ENCODE results near the gene CHST11. TPM values are rescaled to one million over a fixed set of nuclear protein-coding genes. Genes with fewer than 3 reads are reported as not detected.

CHST11 gene
- total RNA-seq, 8 experiments from 2014 or later = 9.3 to 36.8 (median 12.9) TPM

DNA sequence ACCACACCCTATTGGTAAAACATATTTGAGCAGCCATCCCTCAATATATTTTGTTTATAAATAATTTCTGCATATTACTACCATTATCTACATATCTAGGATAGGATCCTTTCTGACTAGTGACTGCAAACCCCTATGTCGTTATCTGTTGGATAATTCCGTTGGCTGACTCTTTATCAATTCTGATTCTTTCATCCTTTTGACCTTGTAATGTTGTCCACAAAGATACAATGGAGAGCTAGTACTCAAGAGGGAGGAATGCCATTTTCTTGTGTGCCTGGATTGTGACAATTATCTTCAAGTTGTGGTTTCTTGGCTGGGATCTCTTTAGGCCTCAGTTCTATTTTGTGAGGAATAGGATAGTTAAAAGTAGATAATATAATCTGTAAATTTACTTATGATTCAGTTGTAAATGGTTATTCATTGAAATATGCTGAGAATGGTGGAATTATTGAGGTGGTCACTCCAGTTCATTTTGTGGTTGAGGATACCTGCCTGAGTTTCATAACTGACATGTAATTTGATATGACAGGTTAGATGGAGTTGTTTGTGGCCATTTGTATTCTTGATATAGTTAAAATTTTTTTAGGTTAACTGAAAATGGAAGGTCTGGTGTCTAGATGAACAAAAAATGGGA, 10.1 kb downstream of the CHST11 start:
- WGBS, 10 experiments = 80 to 100% (median 90%) methylated on average over 1 to 2 of the region's 2 CpGs; no CpG with 5 or more reads in 2 of the 10 experiments
- in situ Hi-C loops (cut with MboI; ENCODE audit: low pct_unique_long_range_greater_than_20kb in 2 of 9, low sequenced_read_pairs in 9 of 9, unreplicated experiment in 9 of 9) = loop anchor here in 1 of 9 experiments (25.0 kb wide), 1 partner anchor 270 kb away; no protein-coding TSS in a partner anchor

DNA sequence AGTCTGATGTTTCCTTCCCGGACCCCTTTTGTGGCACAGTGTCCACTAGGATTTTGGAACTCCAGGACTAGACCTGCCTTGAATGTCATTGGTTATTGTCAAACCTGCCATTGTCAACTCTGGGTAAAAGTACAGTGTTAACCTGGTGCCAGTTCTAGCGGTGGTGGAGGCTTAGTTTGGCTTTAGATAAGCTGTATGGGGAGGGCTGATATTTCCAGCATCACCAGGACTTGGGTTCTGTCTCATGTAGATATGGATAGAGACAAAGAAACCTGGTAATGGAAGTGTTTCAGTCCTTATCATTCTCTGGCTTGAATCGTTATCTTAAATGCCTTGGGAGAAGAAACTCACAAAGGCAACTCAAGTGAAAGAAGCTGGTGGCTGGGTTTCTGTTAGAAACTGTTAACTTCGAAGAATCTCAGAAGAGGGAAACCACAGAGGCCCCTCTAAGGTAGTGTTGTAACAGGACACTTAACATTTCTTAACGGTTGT, 10.6 kb downstream of the CHST11 start:
- in situ Hi-C loops (cut with MboI; ENCODE audit: low pct_unique_long_range_greater_than_20kb in 2 of 9, low sequenced_read_pairs in 9 of 9, unreplicated experiment in 9 of 9) = loop anchor here in 1 of 9 experiments (25.0 kb wide), 1 partner anchor 270 kb away; no protein-coding TSS in a partner anchor
- ATAC-seq (replicated peaks in 6 of 8) = no peak
- H3K4me1 ChIP-seq (replicated peaks in 1 of 2) = peaks cover under 1 to 10% of the 10 kb centered on the region in 2 donors
- H3K27ac ChIP-seq = no peak overlapping the region
- no peak overlapping the region for H3K4me3 ChIP-seq
- WGBS, 10 experiments = 67 to 100% (median 92%) methylated on average over 2 to 5 of the region's 5 CpGs; no CpG with 5 or more reads in 1 of the 10 experiments

More for the DNA sequence above, 10.1 kb downstream of the CHST11 start:
- H3K4me1 ChIP-seq (replicated peaks in 1 of 2) = peaks cover 0 to 9% of the 10 kb centered on the region in 2 donors
- H3K27ac ChIP-seq = no peak overlapping the region
- ATAC-seq (replicated peaks in 6 of 8) = no peak
- H3K4me3 ChIP-seq = no peak overlapping the region

DNA sequence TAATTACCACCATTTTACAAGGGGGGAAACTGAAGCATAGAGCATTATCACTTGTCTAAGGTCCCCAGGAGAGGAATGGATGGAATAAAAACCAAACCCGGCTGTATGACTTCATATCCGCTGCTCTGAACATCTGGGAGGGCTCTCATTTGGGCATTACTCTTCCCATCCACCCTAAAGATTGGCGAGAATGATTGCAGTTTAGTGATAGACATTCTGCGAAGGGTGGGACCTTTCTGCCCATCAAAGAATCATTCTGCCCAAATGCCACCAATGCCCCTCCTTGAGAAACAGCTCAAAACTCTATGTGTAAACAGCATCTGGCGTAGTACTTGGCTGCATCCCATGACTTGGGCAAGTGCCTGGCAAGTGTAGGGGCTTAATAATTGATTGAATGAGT, 11.6 kb downstream of the CHST11 start:
- Histone ChIP-seq H3K27ac (no peak overlapping the region), H3K4me3 (no peak overlapping the region), H3K4me1 (replicated peaks in 1 of 2) (peaks cover 10 to 18% of the 10 kb centered on the region in 2 donors)
- in situ Hi-C loops (cut with MboI; ENCODE audit: low pct_unique_long_range_greater_than_20kb in 2 of 9, low sequenced_read_pairs in 9 of 9, unreplicated experiment in 9 of 9) = loop anchor here in 1 of 9 experiments (25.0 kb wide), 1 partner anchor 269 kb away; no protein-coding TSS in a partner anchor
- 80 to 100% (median 95%) methylated on average over 1 to 5 of the region's 5 CpGs; no CpG with 5 or more reads in 1 of the 10 experiments for WGBS, 10 experiments
- no peak for ATAC-seq (replicated peaks in 6 of 8)

DNA sequence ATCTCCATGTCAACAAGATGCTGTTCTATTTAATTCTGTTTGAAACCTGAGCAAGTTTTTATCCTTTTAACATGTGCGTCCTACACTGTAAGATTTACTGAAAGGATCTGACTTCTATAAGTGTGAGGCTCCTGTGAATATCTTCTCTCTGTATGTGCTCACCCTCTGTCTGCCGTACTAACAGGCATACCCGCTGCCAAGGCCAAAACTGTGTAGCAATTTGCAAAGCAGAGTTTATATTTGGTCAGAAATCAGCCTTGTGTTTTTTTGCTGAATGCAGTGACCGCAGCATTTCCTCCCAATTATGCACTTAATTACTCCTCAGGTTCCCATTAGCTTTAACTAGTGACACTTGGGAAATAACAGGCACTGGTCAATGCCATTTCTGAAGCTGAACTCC, 12.3 kb downstream of the CHST11 start:
- in situ Hi-C loops (cut with MboI; ENCODE audit: low pct_unique_long_range_greater_than_20kb in 2 of 9, low sequenced_read_pairs in 9 of 9, unreplicated experiment in 9 of 9) = loop anchor here in 1 of 9 experiments (25.0 kb wide), 1 partner anchor 268 kb away; no protein-coding TSS in a partner anchor
- no peak for ATAC-seq (replicated peaks in 6 of 8)
- peaks cover 15 to 25% of the 10 kb centered on the region in 2 donors for H3K4me1 ChIP-seq (replicated peaks in 1 of 2)
- no peak overlapping the region for H3K4me3 ChIP-seq
- WGBS, 10 experiments = 87 to 100% (median 95%) methylated on average over 1 to 4 of the region's 4 CpGs
- no peak overlapping the region for H3K27ac ChIP-seq

DNA sequence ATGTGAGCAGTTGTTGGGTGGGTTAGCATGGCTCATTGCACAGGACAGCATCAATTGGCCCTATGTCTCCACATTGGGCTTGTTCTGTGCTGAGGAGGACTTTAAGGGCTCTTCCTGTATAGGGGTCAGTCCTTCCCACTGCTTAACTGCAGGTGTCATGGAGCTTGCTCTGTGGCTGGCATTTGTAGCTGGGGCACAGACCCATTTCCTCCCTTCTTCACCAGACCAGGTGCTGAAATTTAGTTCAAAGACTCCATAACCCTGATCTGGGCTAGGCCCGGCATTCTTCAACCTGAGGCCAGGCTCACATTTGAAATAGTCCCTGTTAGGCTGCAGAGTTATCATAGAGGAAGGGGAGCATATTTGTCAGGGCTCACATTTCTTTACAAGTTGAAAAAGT, 12.8 kb downstream of the CHST11 start:
- H3K27ac ChIP-seq = no peak overlapping the region
- H3K4me3 ChIP-seq = no peak overlapping the region
- no peak for ATAC-seq (replicated peaks in 6 of 8)
- in situ Hi-C loops (cut with MboI; ENCODE audit: low pct_unique_long_range_greater_than_20kb in 2 of 9, low sequenced_read_pairs in 9 of 9, unreplicated experiment in 9 of 9) = loop anchor here in 1 of 9 experiments (25.0 kb wide), 1 partner anchor 268 kb away; no protein-coding TSS in a partner anchor
- 100% methylated on average over 1 of the region's 1 CpG; no CpG with 5 or more reads in 7 of the 10 experiments for WGBS, 10 experiments
- peaks cover 15 to 30% of the 10 kb centered on the region in 2 donors for H3K4me1 ChIP-seq (replicated peaks in 1 of 2)

DNA sequence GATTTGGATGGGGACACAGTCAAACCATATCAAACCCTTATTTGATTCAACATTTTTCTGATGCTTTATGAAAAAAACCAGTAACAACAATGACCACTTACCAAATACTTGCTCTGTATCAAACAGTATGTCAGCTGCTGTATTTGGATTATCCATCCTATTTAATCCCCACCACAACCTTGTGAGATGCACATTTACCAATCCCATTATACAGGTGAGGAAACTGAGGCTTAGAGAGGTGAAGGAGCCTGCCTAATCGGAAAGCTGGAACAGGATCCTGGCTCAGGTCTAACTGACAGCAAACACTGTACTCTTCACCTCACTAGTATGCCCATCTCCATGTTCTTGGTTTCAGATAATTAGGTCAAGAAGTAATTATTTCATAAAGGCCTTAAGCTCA, 13.8 kb downstream of the CHST11 start:
- ATAC-seq (replicated peaks in 6 of 8) = no peak
- in situ Hi-C loops (cut with MboI; ENCODE audit: low pct_unique_long_range_greater_than_20kb in 2 of 9, low sequenced_read_pairs in 9 of 9, unreplicated experiment in 9 of 9) = loop anchor here in 1 of 9 experiments (25.0 kb wide), 1 partner anchor 267 kb away; no protein-coding TSS in a partner anchor
- no peak overlapping the region for H3K4me3 ChIP-seq
- peaks cover 15 to 27% of the 10 kb centered on the region in 2 donors for H3K4me1 ChIP-seq (replicated peaks in 1 of 2)
- H3K27ac ChIP-seq = no peak overlapping the region
- 80 to 100% (median 100%) methylated on average over 1 of the region's 1 CpG; no CpG with 5 or more reads in 6 of the 10 experiments for WGBS, 10 experiments

DNA sequence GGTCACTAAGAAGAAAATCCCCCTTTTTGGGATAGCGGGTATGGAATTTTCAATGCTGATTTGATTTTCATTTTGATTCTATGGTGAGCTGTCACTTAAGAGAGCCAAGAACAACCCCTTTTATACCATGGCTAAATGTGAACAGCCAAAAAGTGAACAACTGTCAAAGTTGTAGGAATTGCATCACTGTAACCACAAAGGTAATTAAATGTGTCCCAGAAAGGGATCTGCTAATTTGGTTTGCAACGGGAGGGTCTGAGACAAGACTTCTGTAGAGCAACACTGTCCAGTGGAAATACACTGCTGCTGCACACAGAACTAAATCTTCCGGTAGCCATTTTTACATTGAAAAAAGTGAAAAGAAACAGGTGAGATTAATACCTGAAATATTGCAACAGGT, 14.6 kb downstream of the CHST11 start:
- 86 to 100% (median 95%) methylated on average over 1 to 3 of the region's 3 CpGs for WGBS, 10 experiments

DNA sequence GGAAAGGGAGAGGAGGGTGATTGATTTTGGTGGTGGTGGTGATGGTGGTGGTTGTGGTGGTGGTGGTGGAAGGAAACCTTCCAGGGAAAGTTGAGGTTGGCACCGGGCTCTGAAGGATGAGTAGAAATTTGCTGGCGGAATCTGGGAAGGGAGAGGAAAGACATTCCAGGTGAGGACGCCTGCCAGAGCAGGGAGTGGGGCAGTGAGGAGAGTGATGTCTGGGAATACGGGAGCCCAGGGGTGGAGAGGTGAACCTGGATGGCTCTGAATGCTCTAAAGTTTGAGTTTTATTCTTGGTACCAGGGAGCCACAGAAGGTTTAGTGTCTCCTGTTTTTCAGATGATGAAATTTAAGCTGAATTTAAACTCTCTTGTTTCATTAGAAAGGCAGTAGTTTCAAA, 16.0 kb downstream of the CHST11 start:
- H3K4me1 ChIP-seq (replicated peaks in 1 of 2) = peaks cover 15 to 27% of the 10 kb centered on the region in 2 donors
- in situ Hi-C loops (cut with MboI; ENCODE audit: low pct_unique_long_range_greater_than_20kb in 2 of 9, low sequenced_read_pairs in 9 of 9, unreplicated experiment in 9 of 9) = loop anchor here in 1 of 9 experiments (25.0 kb wide), 1 partner anchor 265 kb away; no protein-coding TSS in a partner anchor
- no peak for ATAC-seq (replicated peaks in 6 of 8)
- 60 to 100% (median 83%) methylated on average over 1 to 4 of the region's 4 CpGs; no CpG with 5 or more reads in 4 of the 10 experiments for WGBS, 10 experiments
- no peak overlapping the region for H3K4me3 ChIP-seq
- no peak overlapping the region for H3K27ac ChIP-seq

More for the DNA sequence above, 14.6 kb downstream of the CHST11 start:
- no peak overlapping the region for H3K4me3 ChIP-seq
- H3K4me1 ChIP-seq (replicated peaks in 1 of 2) = peaks cover 15 to 27% of the 10 kb centered on the region in 2 donors
- no peak for ATAC-seq (replicated peaks in 6 of 8)
- no peak overlapping the region for H3K27ac ChIP-seq
- in situ Hi-C loops (cut with MboI; ENCODE audit: low pct_unique_long_range_greater_than_20kb in 2 of 9, low sequenced_read_pairs in 9 of 9, unreplicated experiment in 9 of 9) = loop anchor here in 1 of 9 experiments (25.0 kb wide), 1 partner anchor 266 kb away; no protein-coding TSS in a partner anchor

DNA sequence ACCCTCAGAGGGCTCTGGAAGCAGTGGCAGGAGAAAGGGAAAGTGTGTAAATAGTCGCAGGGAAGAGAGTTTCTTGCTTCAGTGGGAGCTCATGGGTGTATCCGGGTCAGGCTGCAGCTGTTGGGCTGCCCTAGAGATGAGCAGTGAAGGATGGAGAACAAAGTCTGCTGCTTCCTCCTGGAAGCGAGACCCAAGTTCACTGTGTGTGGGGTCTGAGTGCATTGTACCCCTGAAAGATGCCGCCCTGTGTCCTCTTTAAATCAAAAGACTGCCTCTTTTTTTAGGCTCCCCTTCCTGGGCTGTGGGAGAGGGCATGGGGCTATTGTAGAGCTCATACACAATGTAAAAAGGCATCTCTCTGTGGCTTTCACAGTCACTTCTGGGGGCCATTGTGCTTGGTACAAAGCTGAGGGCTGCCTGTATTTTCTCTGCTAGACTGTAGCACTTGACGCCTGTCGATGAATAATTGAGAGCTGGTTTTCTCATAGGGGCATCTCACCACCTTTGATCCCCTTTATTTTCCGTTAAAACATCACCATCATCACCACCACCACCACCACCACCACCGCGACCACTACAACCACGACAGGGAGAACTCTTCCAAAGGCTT, 16.7 kb downstream of the CHST11 start:
- peak in 6 of 8 experiments; percentile 28 to 92 (median 78) for ATAC-seq (replicated peaks in 6 of 8)
- H3K4me1 ChIP-seq (replicated peaks in 1 of 2) = peaks cover 15 to 24% of the 10 kb centered on the region in 2 donors
- in situ Hi-C loops (cut with MboI; ENCODE audit: low pct_unique_long_range_greater_than_20kb in 2 of 9, low sequenced_read_pairs in 9 of 9, unreplicated experiment in 9 of 9) = loop anchor here in 1 of 9 experiments (25.0 kb wide), 1 partner anchor 264 kb away; no protein-coding TSS in a partner anchor

DNA sequence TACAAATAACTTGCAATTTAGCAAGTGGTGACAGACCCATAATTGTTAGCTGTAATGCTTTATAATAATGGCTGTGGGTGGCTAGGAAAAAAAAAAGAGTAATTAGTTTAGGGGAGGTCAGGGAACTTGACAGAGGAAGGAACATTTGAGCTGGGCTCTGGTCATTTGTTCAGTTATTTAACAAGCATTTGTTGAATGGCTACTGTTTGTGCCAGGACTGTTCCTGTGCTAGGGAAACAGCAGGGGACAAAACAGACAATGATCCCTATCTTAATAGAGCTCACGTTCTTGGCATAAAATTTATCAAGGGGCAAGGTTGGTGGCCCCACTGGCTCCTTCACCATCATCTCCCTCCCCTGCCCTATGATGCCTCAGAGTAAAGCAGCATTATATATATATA, 18.5 kb downstream of the CHST11 start:
- no peak overlapping the region for H3K4me3 ChIP-seq
- no peak overlapping the region for H3K27ac ChIP-seq
- 0 to 100% (median 56%) methylated on average over 1 of the region's 1 CpG; no CpG with 5 or more reads in 6 of the 10 experiments for WGBS, 10 experiments
- in situ Hi-C loops (cut with MboI; ENCODE audit: low pct_unique_long_range_greater_than_20kb in 2 of 9, low sequenced_read_pairs in 9 of 9, unreplicated experiment in 9 of 9) = no loop called here
- H3K4me1 ChIP-seq (replicated peaks in 1 of 2) = peaks cover 15 to 24% of the 10 kb centered on the region in 2 donors
- no peak for ATAC-seq (replicated peaks in 6 of 8)

More for the DNA sequence above, 16.7 kb downstream of the CHST11 start:
- Histone ChIP-seq H3K4me3 (no peak overlapping the region), H3K27ac (peak overlapping the region in 1 of 2 donors; percentile 21)
- WGBS, 10 experiments = 14 to 85% (median 38%) methylated on average over 1 to 8 of the region's 10 CpGs; no CpG with 5 or more reads in 4 of the 10 experiments

DNA sequence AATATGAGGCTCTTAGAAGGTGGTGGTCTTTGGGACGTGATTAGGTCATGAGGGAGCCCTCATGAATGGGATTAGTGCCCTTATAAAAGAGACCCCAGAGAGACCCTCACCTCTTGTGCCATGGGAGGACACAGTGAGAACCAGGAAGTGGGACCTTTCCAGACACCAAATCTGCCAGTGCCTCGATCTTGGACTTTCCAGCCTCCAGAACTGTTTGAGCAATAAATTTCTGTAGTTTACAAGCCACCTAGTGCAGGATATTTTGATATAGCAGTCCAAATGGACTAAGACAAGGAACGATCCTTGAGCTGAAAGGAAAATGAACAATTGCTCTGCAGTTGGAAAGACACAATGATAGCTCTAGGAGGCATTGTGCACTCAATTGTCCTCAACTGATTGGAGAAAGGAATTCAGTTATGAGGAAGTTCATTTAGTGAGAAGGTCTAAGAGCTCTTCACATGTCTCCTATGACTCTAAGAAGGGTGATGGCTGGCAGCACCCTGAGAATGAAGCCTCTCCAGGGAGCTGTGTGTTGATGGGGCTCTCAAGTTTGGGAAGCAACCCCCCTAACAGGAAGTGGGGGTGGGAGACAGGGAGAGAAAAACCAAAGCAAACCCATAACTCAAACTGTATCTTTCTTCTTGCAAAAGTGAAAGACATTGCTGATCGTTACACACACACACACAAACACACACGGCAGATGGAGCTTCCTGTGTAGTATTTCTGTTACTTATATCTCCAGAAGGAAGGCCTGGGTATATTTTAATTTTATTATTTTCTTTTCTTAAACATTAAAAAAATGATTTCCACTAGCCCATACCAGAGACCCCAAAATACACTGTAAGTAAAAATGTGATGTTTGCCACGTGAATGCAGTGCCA, 21.0 kb downstream of the CHST11 start:
- 80 to 100% (median 96%) methylated on average over 1 to 5 of the region's 6 CpGs; no CpG with 5 or more reads in 1 of the 10 experiments for WGBS, 10 experiments
- Histone ChIP-seq H3K4me1 (replicated peaks in 1 of 2) (peaks cover 11 to 19% of the 10 kb centered on the region in 2 donors), H3K27ac (no peak overlapping the region), H3K4me3 (no peak overlapping the region)
- in situ Hi-C loops (cut with MboI; ENCODE audit: low pct_unique_long_range_greater_than_20kb in 2 of 9, low sequenced_read_pairs in 9 of 9, unreplicated experiment in 9 of 9) = no loop called here
- no peak for ATAC-seq (replicated peaks in 6 of 8)
